Hypothalamus (tissue), 51 donors: ENCODE results near the gene MRPS16.
A peak's percentile ranks its signal among the peaks of the same experiment; 100 is the strongest.
"Not testable (repeated sequence)": the region's sequence is repeated elsewhere in the genome, so short reads cannot be mapped to it uniquely, and the experiment has no call there.

Source experiments
- DNase-seq, 51 donors: peaks; one replicate each; lab custom pipeline; 2025; lab: John Stamatoyannopoulos, UW

Gene MRPS16

GRCh38 chr10:73252445-73253224, at the start of gene MRPS16:
MRPS16 (minus strand) TSS chr10:73252644; CDS start chr10:73252482, 162 bp downstream.
- peak; percentile 65 to 96 (median 89) for DNase-seq

GRCh38 chr10:73296946-73297345, 44.5 kb upstream of the MRPS16 start:
- DNase-seq, result no peak

GRCh38 chr10:73293461-73293860, 41.0 kb upstream of the MRPS16 start:
- no peak for DNase-seq

- DNase-seq, result no peak
Measured at GRCh38 chr10:73289958-73290357, 37.5 kb upstream of the MRPS16 start.

GRCh38 chr10:73287441-73287840, 35.0 kb upstream of the MRPS16 start:
- DNase-seq, result no peak

GRCh38 chr10:73281097-73281496, 28.7 kb upstream of the MRPS16 start:
- DNase-seq, result no peak

GRCh38 chr10:73264423-73264822, 12.0 kb upstream of the MRPS16 start:
- no peak for DNase-seq

GRCh38 chr10:73263693-73264347, 11.4 kb upstream of the MRPS16 start:
- DNase-seq, result no peak

GRCh38 chr10:73262880-73263555, 10.6 kb upstream of the MRPS16 start:
- no peak for DNase-seq

- no peak for DNase-seq
Measured at GRCh38 chr10:73262105-73262730, 9.8 kb upstream of the MRPS16 start.

- DNase-seq, result no peak
Measured at GRCh38 chr10:73261362-73261995, 9.0 kb upstream of the MRPS16 start.

GRCh38 chr10:73258612-73259011, 6.2 kb upstream of the MRPS16 start:
- not testable (repeated sequence) for DNase-seq

- no peak for DNase-seq
Measured at GRCh38 chr10:73253225-73253555, 746 bp upstream of the MRPS16 start.

GRCh38 chr10:73251683-73252444, 580 bp downstream of the MRPS16 start:
- peak in 2 of 51 donors; percentile 1 to 19 for DNase-seq

- DNase-seq, result no peak
Measured at GRCh38 chr10:73248259-73248724, 4.2 kb downstream of the MRPS16 start.

- DNase-seq, result no peak
Measured at GRCh38 chr10:73247509-73248258, 4.8 kb downstream of the MRPS16 start.

- peak; percentile 49 to 97 (median 87) for DNase-seq
Measured at GRCh38 chr10:73246646-73247508, 5.6 kb downstream of the MRPS16 start, which contains the start of gene DNAJC9. DNAJC9 (minus strand) TSS chr10:73247255; CDS start chr10:73247189, 66 bp downstream.

- no peak for DNase-seq
Measured at GRCh38 chr10:73246322-73246645, 6.2 kb downstream of the MRPS16 start.
